NCI-H2081 treated with DMSO at 0.1 percent for 48 hours (cell line): Measurements from ENCODE around the gene ELP1.

ENCODE experiments used
- DNase-seq: peaks from one replicate; lab custom pipeline; 2025; lab: John Stamatoyannopoulos, UW

The ELP1 gene

DNA sequence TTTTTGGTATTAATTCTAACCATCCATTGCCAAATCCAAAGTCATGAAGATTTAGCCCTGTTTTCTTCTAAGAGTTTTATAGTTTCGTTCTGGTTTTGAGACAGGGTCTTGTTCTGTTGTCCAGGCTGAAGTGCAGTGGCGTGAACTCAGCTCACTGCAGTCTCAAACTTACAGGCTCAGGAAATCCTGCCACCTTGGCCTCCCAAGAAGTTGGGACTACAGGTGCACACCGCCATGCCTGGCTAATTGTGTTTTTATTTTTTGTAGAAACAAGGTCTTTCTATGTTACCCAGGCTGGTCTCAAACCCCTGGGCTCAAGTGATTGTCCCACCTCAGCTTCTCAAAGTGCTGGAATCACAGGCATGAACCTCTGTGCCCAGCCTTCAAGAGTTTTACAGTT lies 50.8 kb downstream of the ELP1 start:
- DNase-seq: no peak

DNA sequence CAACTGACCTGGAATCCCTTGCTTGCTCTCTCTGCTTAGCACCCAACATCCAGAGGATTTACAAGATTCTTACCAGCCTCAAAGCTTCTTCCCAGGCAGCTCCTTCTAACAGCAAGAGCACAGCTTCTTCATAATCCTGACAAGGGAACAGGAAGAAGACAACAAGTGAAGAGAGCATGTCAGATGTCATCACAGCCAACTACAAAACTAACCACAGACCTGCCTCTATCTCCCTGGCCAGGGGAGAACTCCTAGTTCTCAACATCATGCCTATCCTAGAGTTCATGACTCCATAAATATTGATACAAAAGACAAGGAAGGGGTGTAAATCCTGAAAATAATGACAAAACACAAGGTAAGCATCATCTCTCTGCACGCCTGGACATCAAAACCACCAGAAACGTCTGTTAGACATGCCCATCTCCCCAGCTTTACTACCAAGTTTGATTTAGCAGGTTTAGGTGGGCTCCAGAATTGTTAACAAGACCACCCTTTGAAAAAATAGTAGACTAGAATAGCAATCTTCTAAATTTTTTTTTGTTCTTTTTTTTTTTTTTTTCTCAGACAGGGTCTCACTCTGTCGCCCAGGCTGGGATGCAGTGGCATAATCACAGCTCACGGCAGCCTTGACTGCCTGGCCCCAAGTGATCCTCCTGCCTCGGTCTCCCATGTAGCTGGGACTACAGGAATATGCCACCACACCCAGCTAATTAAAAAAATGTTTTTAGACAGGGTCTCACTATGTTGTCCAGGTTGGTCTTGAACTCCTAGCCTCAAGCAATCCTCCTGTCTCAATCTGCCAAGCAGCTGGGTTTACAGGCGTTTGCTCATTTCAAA lies 51.7 kb downstream of the ELP1 start:
- no peak for DNase-seq

DNA sequence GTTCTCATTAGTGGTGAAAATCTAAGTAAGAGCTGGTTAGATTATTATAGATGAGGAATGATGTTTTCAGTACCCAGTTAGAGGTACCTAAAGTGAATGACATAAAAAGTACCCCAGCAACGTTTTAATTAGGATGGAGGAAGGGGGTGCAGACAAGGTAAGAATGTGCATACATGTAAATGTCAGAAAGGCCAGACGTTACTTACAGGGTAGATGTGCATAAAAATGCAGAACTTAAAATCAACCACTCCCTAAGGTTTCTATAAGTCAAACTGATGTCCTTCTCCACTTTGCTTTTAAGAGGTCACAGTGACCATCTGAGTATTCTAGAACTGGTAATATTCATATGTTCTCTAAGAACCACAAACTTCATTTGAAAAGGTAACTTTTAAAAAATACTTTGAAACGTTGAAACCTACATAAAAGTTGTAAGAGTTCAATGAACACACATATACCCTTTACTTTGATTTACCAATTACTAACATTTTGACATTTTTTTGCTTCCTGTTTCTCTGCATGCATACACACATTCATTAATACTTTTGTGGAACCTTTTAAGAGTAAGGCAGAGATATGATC lies 53.1 kb downstream of the ELP1 start:
- no peak for DNase-seq

DNA sequence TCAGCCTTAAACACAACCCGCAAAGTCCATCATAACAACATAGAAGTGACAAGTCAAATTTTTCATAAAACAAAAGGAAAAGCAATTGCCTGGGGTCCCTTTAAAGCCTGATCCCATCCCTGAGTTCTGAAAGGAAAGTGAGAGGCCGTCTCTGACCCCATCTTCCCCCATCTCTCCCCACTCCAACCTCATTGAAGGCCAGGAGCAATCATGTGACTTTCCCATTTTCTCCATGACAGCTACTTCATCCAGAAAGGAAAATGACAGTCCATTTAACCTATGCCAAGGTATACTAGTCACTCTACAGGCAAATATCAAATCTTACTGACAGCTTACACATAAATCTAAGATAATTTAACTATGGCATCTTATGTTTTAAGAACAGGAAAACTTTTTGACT lies 56.4 kb downstream of the ELP1 start:
- no peak for DNase-seq

DNA sequence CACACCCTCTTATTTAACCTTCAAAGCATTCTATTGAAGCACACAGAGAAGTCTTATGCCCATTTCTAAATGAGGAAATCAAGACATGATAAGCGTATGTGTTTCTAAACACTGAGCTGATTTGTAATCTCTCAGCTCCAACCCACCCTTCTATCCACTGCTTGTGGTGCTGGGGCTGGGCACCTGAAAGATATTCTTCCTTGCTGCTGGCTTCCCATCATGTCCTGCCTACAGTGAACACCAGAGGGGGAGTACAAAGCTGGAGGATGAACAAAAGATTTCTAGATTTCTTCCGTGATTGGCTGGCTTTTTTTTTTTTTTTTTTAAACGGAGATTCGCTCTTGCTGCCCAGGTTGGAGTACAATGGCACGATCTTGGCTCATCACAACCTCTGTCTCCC lies 57.5 kb downstream of the ELP1 start:
- no peak for DNase-seq

DNA sequence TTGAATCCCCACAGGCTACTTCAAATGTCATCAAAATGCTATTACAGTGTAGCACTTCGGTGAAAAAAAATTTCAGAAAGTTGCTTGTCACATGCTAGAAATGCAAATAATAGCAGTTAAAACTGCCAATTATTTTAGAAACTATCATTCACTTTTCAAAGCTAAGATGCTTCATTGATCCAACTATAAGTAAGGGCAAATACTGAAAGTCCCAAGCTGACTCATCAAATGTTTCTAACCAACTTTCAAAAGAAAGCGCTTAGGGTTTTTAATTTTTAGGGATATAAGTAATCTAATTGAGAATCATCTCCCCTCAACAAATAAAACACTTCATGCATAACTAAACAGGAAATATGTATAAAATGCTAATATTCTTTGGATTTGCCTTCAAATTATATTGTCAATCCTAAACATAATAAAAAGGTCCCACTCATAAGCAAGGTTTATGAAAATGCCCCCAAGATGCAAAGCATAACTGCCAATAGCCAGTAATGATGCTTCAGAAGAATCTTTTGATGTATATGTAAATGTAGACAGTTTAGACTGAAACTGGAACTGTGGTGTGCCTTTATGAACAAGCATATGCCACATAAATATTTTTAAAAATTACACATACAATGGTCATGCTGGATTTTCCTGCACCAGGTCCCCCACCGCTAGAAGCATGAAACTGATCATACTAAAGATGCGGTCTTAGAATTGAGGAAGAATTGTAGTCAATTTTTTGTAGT lies 59.7 kb downstream of the ELP1 start:
- no peak for DNase-seq

DNA sequence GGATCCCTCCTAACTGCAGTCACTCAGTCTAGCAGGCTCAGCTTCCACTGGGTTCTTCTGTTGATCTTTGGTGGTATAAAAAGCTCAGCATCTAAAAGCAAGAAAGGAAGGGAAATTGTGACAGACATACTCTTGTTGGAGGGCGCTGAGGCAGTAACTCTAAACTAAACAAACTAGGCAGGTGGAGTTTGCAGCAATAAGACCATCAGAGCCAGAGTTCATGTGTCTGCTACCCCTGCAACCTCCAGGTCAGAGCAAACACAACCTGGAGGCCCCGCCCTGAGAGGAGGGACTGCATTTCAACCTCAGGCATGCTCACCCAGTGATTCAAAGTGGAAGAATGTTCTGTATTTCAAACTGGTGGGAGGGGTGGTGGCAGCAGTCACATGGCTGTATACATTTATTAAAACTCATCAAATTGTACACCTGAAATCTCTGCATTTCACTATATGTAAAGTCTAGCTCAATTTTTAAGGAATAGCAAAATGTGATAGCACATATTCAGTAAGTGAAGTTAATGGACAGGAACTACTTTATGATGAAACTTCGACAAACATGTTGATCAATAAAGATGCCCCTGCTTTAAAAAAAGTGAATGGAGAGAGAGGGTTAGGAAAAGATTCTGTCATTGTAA lies 64.7 kb downstream of the ELP1 start:
- DNase-seq: no peak

DNA sequence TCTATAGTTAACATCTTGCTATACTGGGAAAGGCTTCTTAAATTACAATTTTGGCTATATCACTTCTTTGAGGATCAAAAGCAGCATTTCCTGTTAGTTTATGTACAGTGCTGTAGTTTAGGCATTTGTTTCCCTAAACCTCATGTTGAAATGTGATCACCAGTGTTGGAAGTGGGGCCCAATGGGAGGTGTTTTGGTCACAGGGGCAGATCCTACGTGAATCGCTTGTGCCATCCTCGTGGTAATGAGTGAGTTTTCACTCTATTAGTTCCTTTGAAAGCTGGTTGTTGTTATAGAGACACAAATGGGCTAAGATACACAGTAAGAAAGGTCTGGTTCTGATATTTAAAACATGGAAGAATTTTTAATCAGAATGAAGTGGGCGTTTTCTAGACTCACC lies 66.1 kb downstream of the ELP1 start:
- no peak for DNase-seq

DNA sequence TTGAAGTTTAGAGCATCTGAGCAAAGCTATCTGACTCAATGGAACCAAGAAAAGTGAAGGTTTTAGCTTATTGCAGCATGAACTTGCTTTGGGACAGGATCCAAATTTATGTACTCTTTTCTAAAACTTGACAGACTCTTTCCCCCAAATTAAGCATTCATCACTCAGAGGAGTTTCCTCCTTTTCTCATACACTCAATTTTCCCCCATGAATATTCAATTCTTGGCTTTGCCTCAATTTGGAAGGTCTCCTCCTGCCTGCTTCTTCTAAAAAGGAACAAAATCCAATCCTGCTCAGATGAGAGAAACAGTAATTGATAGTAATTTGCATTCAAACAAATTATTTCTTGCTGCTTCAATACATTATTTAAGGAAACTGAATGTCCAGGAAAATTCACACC lies 66.8 kb downstream of the ELP1 start:
- DNase-seq: no peak

DNA sequence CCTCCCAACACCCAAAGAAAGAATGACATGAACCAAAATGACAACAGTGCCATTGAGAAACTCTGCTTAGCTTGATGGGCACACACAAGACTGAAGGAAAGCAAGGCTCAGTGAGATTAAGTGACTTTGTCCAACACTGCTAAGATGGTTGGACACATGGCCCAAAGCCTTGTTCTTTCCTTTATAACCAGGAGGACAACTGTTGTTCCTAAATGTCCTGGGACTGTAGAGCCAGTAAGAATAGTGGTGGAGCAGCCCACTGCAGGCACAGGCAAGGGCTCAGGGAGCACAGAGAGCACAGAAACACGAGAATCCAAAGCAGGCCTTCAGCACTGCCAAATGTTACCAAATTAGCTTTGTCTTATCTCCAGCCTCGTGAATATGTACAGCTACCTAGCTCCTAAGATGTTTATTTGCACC lies 67.9 kb downstream of the ELP1 start:
- no peak for DNase-seq

DNA sequence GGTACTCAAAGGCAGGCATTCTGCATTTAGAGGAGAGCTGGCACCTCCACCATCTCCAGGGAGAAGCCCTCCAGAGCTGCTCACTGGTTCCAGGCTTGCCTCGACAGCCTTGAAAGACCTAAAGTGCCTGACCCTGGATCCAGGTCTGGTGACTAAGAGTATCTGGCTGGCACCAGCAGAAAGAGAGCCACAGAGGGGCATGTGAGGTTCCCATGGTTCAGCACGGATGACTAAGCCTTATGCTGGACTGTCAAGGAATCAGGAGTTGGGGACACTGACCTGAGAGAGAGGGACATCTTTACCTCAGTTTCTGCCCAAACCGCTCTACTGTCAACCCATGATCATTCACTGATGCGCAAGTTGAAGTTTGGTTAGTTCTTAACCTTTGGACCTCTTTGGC lies 68.9 kb downstream of the ELP1 start:
- DNase-seq: no peak

DNA sequence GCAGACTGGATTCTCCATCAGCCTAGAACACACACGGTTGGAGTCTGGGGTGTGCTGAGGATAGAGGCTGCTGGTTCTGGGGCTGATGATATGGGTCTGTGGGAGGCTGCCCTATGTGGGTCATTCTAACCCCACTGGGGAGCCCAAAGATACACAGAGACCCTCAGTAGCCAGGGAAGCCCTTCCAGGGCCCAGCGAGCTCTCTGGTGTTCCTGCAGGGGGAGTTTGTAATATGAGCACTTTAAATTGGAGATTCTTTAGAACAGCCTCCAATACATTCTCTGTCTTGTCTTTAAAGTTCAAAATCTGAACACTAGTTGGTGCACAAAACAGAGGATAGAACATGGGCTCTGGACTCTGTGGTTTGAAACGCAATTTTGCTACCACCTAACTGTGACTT lies 69.5 kb downstream of the ELP1 start:
- no peak for DNase-seq

DNA sequence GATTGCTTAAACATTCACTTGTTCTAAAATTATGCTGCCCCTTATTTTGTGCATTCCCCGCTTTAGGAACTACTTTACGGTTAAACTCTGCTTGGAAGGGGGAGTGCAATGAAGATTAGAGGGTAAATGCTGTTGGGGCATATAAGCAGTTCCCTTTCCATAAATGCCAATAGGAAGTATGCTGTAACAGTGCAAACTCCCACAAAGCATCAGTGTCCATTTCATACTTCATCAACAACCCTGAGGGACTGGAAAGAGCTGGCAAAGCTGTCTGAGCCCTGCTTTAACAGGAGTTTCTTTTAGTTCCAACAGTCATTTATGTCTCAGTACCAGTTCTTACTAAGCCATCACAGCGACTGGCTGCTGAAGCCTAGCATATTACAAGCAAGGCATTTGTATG lies 70.0 kb downstream of the ELP1 start:
- DNase-seq: no peak

DNA sequence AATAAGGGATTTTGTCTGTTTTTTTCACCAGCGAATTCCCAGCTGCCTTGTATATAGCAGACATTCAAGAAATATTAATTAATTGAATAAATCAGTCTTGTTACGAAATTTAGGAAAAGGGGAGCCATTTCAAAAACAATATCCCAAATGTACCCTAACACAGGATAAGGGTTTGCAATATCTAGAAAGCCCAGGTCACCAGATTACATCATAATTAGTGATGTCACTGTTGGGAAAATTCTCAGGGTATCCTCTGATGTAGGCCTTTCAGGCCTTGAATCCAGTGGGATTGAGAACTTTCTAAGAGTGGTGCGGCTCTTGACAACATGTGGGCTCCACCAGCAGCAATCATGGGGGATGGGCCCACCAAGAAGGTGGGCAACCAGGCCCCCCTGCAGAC lies 71.9 kb downstream of the ELP1 start, which contains the start of gene ACTL7A:
ACTL7A (plus strand) TSS at position 270 of the 400 bp plus-strand sequence; CDS start at position 327, 57 bp downstream.
- DNase-seq: no peak

DNA sequence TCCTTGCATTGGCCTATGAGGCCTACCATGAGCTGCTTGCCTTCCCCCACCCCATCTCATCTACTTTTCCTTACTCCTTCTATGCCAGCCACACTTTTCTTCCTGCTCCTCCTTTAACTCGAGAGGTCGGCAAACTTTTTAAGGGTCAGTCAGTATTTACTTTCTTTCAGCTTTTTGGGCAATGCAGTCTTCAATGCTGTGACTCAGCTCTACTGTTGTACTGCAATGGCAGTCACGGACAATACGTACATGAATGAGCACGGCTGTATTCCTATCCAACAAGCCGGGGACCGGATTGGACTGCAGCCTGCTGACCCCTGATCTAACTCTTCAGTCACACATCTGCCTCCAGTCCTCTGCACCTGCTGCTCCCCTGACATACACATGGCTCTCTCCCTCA lies 72.5 kb downstream of the ELP1 start:
- DNase-seq: no peak

DNA sequence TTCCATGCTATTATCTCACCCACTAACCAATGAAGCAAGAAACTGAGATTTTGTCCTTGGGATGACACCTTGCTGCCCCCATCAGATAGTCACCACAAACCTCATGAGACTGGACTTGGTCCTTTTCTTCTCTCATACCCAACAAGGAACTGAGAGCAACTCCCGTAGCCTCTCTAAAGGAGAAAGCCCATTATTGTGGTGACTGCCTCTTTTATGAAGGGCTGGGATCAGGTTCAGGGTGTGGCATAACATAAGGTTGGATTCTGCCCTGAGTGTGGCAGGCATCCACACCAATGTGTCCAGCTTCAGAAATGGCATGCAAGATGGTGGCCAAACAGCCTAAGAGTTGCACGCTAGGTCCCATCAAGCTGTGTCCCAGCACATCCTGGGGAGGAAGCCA lies 73.2 kb downstream of the ELP1 start:
- DNase-seq: no peak

DNA sequence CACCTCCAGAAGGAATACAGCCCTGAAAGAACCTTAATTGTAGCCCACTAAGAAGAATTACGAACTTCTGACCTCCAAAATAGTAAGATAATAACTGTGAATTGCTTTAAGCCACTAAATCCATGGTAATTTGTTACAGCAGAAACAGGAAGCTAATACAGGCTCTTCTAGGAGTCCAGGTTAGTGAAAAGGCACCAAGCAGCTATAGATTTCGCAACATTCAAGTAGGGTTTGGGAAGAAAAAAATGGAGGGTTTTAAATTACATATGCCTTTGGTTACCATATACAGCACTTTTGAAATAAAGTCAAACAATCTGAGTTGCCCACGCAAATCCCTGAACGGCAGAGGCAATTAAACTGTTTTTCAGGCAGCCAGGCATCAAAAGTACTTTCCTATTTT lies 73.6 kb downstream of the ELP1 start:
- DNase-seq: no peak

DNA sequence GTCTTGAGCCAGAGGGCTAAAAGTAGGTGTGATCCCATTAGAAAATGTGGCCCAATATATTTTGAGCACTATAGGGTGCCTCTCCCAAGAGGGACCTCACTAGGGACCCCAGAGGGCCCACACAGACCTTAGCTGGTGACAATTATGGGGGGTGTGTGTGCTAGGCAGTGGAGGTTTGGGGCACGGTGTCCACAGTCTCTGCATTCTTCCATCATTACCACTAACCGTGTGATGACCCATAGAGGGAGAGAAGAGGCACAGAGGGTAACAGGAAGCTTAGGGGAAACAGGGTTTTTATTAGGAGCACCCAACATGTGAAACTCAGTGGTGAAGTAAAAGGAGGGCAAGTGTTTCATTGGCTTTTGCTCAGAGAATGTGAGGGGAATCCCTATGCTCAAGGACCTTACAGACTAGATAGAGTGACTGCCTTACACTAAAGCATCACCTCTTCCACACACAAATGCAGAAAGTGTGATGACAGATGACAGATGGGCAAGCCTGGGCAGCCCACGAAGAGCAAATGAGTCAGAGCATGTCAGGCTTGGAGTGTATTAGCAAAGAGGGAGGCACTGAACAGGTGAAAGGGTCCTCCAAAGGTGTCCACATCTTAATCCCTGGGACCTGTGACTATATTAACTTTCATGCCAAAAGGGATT lies 74.3 kb downstream of the ELP1 start:
- DNase-seq: no peak

DNA sequence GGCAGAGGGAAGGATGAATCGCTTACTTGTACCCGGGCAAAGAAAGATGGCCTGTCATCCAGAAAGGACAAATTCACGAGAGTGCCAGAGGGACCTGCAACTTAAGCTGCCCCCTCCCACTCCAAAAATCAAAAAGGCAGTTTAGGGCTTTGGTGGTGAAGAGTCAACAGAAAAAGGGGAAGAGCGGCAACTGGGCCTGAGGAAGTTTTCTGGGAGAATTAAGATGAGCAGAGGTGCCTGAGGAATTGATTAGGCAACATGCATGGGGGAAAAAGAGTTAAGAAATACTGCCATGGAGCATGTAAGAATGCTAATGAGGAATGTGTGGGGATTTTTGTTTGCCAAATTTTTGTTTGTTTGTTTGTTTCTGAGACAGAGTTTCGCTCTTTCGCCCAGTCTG lies 76.4 kb downstream of the ELP1 start:
- no peak for DNase-seq

DNA sequence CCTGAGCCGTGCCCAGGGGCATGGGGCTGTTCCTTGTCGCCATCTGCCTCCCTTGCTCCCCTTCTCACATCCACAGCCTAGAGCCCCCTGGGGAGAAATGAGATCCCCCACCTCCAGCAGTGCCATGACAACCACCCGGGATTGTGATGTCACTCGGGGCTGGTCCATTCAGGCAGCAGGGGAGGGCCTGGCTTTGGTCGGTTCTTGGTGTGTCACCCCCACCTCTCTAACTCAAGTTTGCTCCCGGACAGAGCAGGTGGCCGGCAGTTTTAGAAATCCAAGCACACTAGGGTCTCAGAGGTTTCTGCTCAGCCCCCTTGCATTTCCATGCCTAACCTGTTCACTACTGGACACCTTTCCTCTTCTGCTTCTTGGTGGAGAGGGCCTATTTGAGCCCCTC lies 78.0 kb downstream of the ELP1 start, which contains the start of gene ACTL7B:
ACTL7B (minus strand) TSS at position 99 of the 400 bp plus-strand sequence; CDS start at position 43, 56 bp downstream.
- DNase-seq: no peak

DNA sequence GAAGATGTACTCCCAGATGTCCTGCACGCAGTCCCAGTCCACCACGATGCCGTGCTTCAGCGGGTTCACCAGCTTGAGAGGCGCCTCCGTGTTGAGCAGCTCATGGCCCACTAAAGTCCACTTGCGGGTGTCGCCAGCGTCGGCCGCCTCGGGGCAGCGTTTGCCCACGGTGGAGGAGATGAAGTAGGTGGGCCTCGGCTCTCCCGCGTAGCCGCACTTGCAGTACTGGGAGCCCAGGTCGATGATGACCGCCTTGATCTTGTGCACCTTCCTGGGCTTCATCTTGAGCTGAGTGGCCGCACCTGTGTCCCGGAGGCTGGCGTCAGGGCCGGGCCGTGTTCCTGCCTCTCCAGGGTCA lies 78.4 kb downstream of the ELP1 start:
- DNase-seq: no peak
